ENCODE measurements around the gene P2RY12. TPM values are rescaled to one million over a fixed set of nuclear protein-coding genes. Genes with fewer than 3 reads are reported as not detected.

P2RY12 gene
- total RNA-seq, 2 donors from 2014 or later = not detected

DNA sequence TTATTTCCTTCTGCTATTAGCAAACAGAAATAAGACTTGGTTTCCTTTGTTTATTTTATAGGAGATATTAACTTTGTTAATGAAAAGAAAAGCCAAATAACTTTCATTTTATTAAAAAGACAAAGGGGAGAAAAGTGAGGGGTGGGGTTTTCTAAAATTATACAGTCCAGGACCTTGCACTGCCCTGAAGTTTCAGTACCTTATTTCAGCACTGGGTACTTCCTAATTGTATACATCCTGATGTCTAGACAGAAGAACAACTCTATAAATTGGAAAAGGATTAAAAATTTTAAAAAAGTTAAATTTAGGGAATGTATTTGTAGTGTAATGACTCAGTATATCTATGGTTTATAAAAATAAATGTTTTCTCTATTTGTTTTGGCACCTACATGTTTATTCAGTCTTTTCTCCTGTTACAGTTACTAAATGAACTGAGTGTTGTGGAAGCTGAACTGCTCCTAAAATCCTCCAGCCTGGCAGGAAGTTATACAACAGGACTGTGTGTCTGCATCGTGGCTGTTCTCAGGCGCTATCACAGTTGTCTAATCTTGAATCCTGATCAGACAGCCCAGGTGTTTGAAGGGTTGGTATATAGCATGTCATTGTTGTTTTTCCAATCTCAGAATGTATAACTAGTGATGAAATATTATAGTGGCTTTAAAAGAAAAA is 27.6 kb downstream of the P2RY12 start:
- Histone ChIP-seq H3K4me3 (ENCODE audit: low read length) (no peak overlapping the region), H3K27ac (ENCODE audit: low read depth, low read length) (no peak overlapping the region), H3K9me3 (ENCODE audit: control insufficient read depth, low read length) (no peaks in the 10 kb centered on the region), H3K27me3 (ENCODE audit: control insufficient read depth, insufficient read depth, low read length, poor library complexity, severe bottlenecking) (no peaks in the 10 kb centered on the region), H3K36me3 (ENCODE audit: control insufficient read depth, insufficient read depth, low read length) (no peaks in the 10 kb centered on the region), H3K4me1 (ENCODE audit: control insufficient read depth, insufficient read depth, low read length) (no peaks in the 10 kb centered on the region), H3K9ac (ENCODE audit: extremely low read depth, low read length, poor library complexity, severe bottlenecking) (no peak overlapping the region)
- H3K4me1 Mint-ChIP-seq = no peaks in the 10 kb centered on the region
- no peaks in the 10 kb centered on the region for H3K27me3 Mint-ChIP-seq (ENCODE audit: insufficient read depth)
- no peak overlapping the region for H3K4me3 Mint-ChIP-seq
- H3K36me3 Mint-ChIP-seq (ENCODE audit: low read depth) = peaks cover 9% of the 10 kb centered on the region
- H3K27ac Mint-ChIP-seq = no peak overlapping the region
- WGBS, 2 experiments (ENCODE audit: insufficient coverage in 1 of 2, insufficient read length in 1 of 2) = 95% methylated on average over 2 of the region's 2 CpGs; no CpG with 5 or more reads in 1 of the 2 experiments
- no peak for DNase-seq
- no peaks in the 10 kb centered on the region for H3K9me3 Mint-ChIP-seq
- TF ChIP-seq, protein P1, sequence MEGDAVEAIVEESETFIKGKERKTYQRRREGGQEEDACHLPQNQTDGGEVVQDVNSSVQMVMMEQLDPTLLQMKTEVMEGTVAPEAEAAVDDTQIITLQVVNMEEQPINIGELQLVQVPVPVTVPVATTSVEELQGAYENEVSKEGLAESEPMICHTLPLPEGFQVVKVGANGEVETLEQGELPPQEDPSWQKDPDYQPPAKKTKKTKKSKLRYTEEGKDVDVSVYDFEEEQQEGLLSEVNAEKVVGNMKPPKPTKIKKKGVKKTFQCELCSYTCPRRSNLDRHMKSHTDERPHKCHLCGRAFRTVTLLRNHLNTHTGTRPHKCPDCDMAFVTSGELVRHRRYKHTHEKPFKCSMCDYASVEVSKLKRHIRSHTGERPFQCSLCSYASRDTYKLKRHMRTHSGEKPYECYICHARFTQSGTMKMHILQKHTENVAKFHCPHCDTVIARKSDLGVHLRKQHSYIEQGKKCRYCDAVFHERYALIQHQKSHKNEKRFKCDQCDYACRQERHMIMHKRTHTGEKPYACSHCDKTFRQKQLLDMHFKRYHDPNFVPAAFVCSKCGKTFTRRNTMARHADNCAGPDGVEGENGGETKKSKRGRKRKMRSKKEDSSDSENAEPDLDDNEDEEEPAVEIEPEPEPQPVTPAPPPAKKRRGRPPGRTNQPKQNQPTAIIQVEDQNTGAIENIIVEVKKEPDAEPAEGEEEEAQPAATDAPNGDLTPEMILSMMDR (conservative IDR thresholded peaks at IDR 0.05) = no peak

DNA sequence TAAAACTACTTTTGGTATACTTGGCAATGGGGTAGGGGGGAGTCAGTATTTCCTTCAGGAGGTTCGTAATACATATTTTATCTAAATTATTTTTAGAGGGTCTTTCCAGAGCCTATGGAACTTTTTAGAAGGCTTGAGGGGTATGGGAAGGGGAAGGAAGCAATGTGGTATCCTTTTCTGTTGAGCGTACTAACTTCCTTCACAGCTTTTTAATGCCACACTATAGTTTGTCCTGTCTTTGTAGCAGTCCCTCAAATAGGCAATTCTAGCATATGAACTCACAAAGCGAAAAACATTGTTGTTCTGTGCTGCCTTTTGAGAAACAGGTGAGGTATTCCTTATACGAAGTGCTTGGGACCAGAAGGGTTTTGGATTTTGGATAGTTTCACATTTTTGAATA is 32.9 kb downstream of the P2RY12 start:
- Mint-ChIP-seq H3K36me3 (ENCODE audit: low read depth) (peaks cover 7% of the 10 kb centered on the region), H3K27me3 (ENCODE audit: insufficient read depth) (no peaks in the 10 kb centered on the region), H3K27ac (no peak overlapping the region), H3K4me1 (peaks cover 8% of the 10 kb centered on the region), H3K9me3 (no peaks in the 10 kb centered on the region), H3K4me3 (no peak overlapping the region)
- no peaks in the 10 kb centered on the region for H3K27me3 ChIP-seq (ENCODE audit: control insufficient read depth, insufficient read depth, low read length, poor library complexity, severe bottlenecking)
- H3K27ac ChIP-seq (ENCODE audit: low read depth, low read length) = no peak overlapping the region
- TF ChIP-seq, protein P1 (conservative IDR thresholded peaks at IDR 0.05) = no peak
- H3K36me3 ChIP-seq (ENCODE audit: control insufficient read depth, insufficient read depth, low read length) = no peaks in the 10 kb centered on the region
- H3K9ac ChIP-seq (ENCODE audit: extremely low read depth, low read length, poor library complexity, severe bottlenecking) = no peak overlapping the region
- no peaks in the 10 kb centered on the region for H3K4me1 ChIP-seq (ENCODE audit: control insufficient read depth, insufficient read depth, low read length)
- 93 to 100% methylated on average over 2 to 3 of the region's 4 CpGs for WGBS, 2 experiments (ENCODE audit: insufficient coverage in 1 of 2, insufficient read length in 1 of 2)
- DNase-seq = no peak
- no peak overlapping the region for H3K4me3 ChIP-seq (ENCODE audit: low read length)
- no peaks in the 10 kb centered on the region for H3K9me3 ChIP-seq (ENCODE audit: control insufficient read depth, low read length)

DNA sequence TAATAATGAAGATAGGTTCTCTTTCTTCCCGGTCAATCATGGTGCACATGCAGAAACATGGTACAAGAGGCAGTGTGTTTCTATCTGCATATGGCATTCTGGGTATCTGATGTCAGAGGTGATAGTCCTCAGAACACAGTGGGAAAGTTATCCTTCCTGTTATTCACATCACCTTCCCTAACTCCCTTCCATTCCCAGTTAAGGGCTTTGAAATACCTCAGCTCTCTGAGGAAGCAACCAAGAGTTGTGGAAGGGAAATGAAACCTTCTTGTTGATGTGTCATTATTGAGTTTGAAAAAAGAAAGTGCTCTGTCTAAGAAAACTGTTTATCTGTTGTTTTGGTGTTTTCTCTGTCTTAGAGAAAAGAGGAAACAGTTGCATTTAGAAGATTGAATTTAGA is 33.3 kb downstream of the P2RY12 start:
- WGBS, 2 experiments (ENCODE audit: insufficient coverage in 1 of 2, insufficient read length in 1 of 2) = 100% methylated on average over 1 of the region's 1 CpG; no CpG with 5 or more reads in 1 of the 2 experiments
- TF ChIP-seq, protein P1 (conservative IDR thresholded peaks at IDR 0.05) = no peak
- H3K4me1 Mint-ChIP-seq = peaks cover 9% of the 10 kb centered on the region
- H3K27ac Mint-ChIP-seq = no peak overlapping the region
- H3K4me3 Mint-ChIP-seq = no peak overlapping the region
- no peaks in the 10 kb centered on the region for H3K9me3 Mint-ChIP-seq
- Histone ChIP-seq H3K36me3 (ENCODE audit: control insufficient read depth, insufficient read depth, low read length) (no peaks in the 10 kb centered on the region), H3K27me3 (ENCODE audit: control insufficient read depth, insufficient read depth, low read length, poor library complexity, severe bottlenecking) (no peaks in the 10 kb centered on the region), H3K4me3 (ENCODE audit: low read length) (no peak overlapping the region), H3K9me3 (ENCODE audit: control insufficient read depth, low read length) (no peaks in the 10 kb centered on the region), H3K9ac (ENCODE audit: extremely low read depth, low read length, poor library complexity, severe bottlenecking) (no peak overlapping the region), H3K4me1 (ENCODE audit: control insufficient read depth, insufficient read depth, low read length) (no peaks in the 10 kb centered on the region), H3K27ac (ENCODE audit: low read depth, low read length) (no peak overlapping the region)
- DNase-seq = no peak
- no peaks in the 10 kb centered on the region for H3K27me3 Mint-ChIP-seq (ENCODE audit: insufficient read depth)
- peaks cover 7% of the 10 kb centered on the region for H3K36me3 Mint-ChIP-seq (ENCODE audit: low read depth)

All from endodermal cell (in vitro differentiated cells).